SU-DHL-6 (cell line): ENCODE data around the gene HGFAC.

ENCODE experiments used
- H2AFZ ChIP-seq: fragments of 200-600 bp; sonication (generic); 2 replicates; pipeline ENCODE4 v1.6.1; 2014; ENCODE audit warnings: low read depth, mild to moderate bottlenecking, moderate library complexity, mixed read lengths, antibody characterized with exemption, low read length; ENCODE audit not compliant: severe bottlenecking
- H3F3A ChIP-seq: fragments of 200-600 bp; shearing (Covaris generic); 2 replicates; pipeline ENCODE4 v1.6.0; 2016; ENCODE audit warnings: antibody characterized with exemption, mild to moderate bottlenecking; ENCODE audit not compliant: insufficient read depth
- H3K27ac ChIP-seq: fragments of 200-600 bp; sonication (generic); 2 replicates; pipeline ENCODE4 v1.5.1; 2016; ENCODE audit warnings: low read depth, mild to moderate bottlenecking, low read length, moderate library complexity, mixed read lengths
- H3K27me3 ChIP-seq: fragments of 200-600 bp; sonication (generic), shearing (Covaris generic); 2 replicates; pipeline ENCODE4 v1.6.0; 2014; ENCODE audit warnings: mild to moderate bottlenecking, low read length
- H3K36me3 ChIP-seq: fragments of 200-600 bp; sonication (generic); 2 replicates; pipeline ENCODE4 v1.6.1; 2014; ENCODE audit warnings: mild to moderate bottlenecking, low read length, mixed read lengths
- H3K4me2 ChIP-seq: fragments of 300-600, 200-600 bp; shearing (Covaris generic), sonication (generic); 2 replicates; pipeline ENCODE4 v1.6.0; 2014; ENCODE audit warnings: low read length, low read depth, mild to moderate bottlenecking; ENCODE audit not compliant: poor library complexity, severe bottlenecking
- H3K4me3 ChIP-seq: fragments of 200-600 bp; sonication (generic); 2 replicates; pipeline ENCODE4 v1.5.1; 2014; ENCODE audit warnings: antibody characterized with exemption, low read length, mild to moderate bottlenecking, mixed read lengths; ENCODE audit not compliant: insufficient read depth, poor library complexity, severe bottlenecking
- H3K79me2 ChIP-seq: fragments of 200-600 bp; sonication (generic); 2 replicates; pipeline ENCODE4 v1.6.1; 2014; ENCODE audit warnings: mild to moderate bottlenecking, low read length, moderate library complexity; ENCODE audit not compliant: insufficient read depth
- H3K9ac ChIP-seq: fragments of 200-600 bp; sonication (generic); 2 replicates; pipeline ENCODE4 v1.7.0; 2014; ENCODE audit warnings: mild to moderate bottlenecking, low read length
- H3K9me2 ChIP-seq: fragments of 200-600 bp; sonication (generic); replicated peaks from 2 replicates; pipeline ENCODE4 v1.6.1; 2014; ENCODE audit warnings: low read length; ENCODE audit not compliant: insufficient read depth
- H3K9me3 ChIP-seq: fragments of 200-600 bp; sonication (generic); 2 replicates; pipeline ENCODE4 v1.6.1; 2014; ENCODE audit warnings: low read length, mixed read lengths; ENCODE audit not compliant: insufficient read depth
- H4K20me1 ChIP-seq: fragments of 200-600 bp; sonication (generic); 2 replicates; pipeline ENCODE4 v1.6.1; 2014; ENCODE audit warnings: low read depth, mild to moderate bottlenecking, antibody characterized with exemption, low read length, moderate library complexity, mixed read lengths
- CTCF ChIP-seq: fragments of 200-600 bp; sonication (generic); IDR thresholded peaks from one replicate; pipeline ENCODE4 v1.5.1; 2017; ENCODE audit warnings: antibody characterized with exemption, mild to moderate bottlenecking, low read length, moderate library complexity; ENCODE audit not compliant: insufficient read depth, poor library complexity, severe bottlenecking
- EZH2phosphoT487 ChIP-seq: fragments of 200-600 bp; sonication (generic), shearing (Covaris generic); conservative IDR thresholded peaks from 2 replicates; pipeline ENCODE4 v1.6.1; 2018; ENCODE audit warnings: mild to moderate bottlenecking, antibody characterized with exemption, low read length, moderate library complexity, mixed read lengths

The HGFAC gene

GRCh38 chr4:3420606-3420955 is 21.2 kb upstream of the HGFAC start:
- Histone ChIP-seq H3K27ac (no peak overlapping the region), H3K9ac (no peak overlapping the region), H3F3A (no peaks in the 10 kb centered on the region), H2AFZ (no peak overlapping the region), H3K36me3 (no peaks in the 10 kb centered on the region), H3K79me2 (no peaks in the 10 kb centered on the region), H3K9me2 (no peaks in the 10 kb centered on the region), H3K9me3 (no peaks in the 10 kb centered on the region), H4K20me1 (no peaks in the 10 kb centered on the region), H3K4me2 (no peak overlapping the region), H3K27me3 (no peaks in the 10 kb centered on the region), H3K4me3 (no peak overlapping the region)
- no peak for TF ChIP-seq CTCF
- no peak for TF ChIP-seq EZH2phosphoT487

GRCh38 chr4:3420956-3421355 is 20.8 kb upstream of the HGFAC start:
- no peak overlapping the region for H3K4me2 ChIP-seq
- H3F3A ChIP-seq, result no peaks in the 10 kb centered on the region
- H3K27ac ChIP-seq, result no peak overlapping the region
- H3K79me2 ChIP-seq, result no peaks in the 10 kb centered on the region
- no peak overlapping the region for H3K4me3 ChIP-seq
- H3K36me3 ChIP-seq, result no peaks in the 10 kb centered on the region
- no peaks in the 10 kb centered on the region for H4K20me1 ChIP-seq
- H3K27me3 ChIP-seq, result no peaks in the 10 kb centered on the region
- no peak overlapping the region for H2AFZ ChIP-seq
- no peak for TF ChIP-seq EZH2phosphoT487
- TF ChIP-seq CTCF, result no peak
- H3K9ac ChIP-seq, result no peak overlapping the region
- no peaks in the 10 kb centered on the region for H3K9me3 ChIP-seq
- no peaks in the 10 kb centered on the region for H3K9me2 ChIP-seq

- Histone ChIP-seq H3K9me3 (no peaks in the 10 kb centered on the region), H3K27ac (no peak overlapping the region), H3F3A (no peaks in the 10 kb centered on the region), H3K9ac (no peak overlapping the region), H3K36me3 (no peaks in the 10 kb centered on the region), H4K20me1 (no peaks in the 10 kb centered on the region), H3K4me2 (no peak overlapping the region), H3K4me3 (no peak overlapping the region), H2AFZ (no peak overlapping the region), H3K9me2 (no peaks in the 10 kb centered on the region), H3K27me3 (no peaks in the 10 kb centered on the region), H3K79me2 (no peaks in the 10 kb centered on the region)
- TF ChIP-seq CTCF, result no peak
- TF ChIP-seq EZH2phosphoT487, result no peak
These were observed 20.3 kb upstream of the HGFAC start for GRCh38 chr4:3421470-3421869.

GRCh38 chr4:3422241-3422801 is 19.4 kb upstream of the HGFAC start:
- Histone ChIP-seq H3F3A (no peaks in the 10 kb centered on the region), H2AFZ (no peak overlapping the region), H3K36me3 (no peaks in the 10 kb centered on the region), H4K20me1 (no peaks in the 10 kb centered on the region), H3K9me3 (no peaks in the 10 kb centered on the region), H3K79me2 (no peaks in the 10 kb centered on the region), H3K9me2 (no peaks in the 10 kb centered on the region), H3K9ac (no peak overlapping the region), H3K4me3 (no peak overlapping the region), H3K27me3 (no peaks in the 10 kb centered on the region), H3K27ac (no peak overlapping the region), H3K4me2 (no peak overlapping the region)
- no peak for TF ChIP-seq CTCF
- no peak for TF ChIP-seq EZH2phosphoT487
